Astrocyte of the hippocampus (primary cell): ENCODE data around the gene ANKFY1.

Source experiments
- DNase-seq: peaks from one replicate; pipeline ENCODE4 v3.0.0; 2011; ENCODE audit warnings: low read depth, low spot score

ANKFY1 gene

GRCh38 chr17:4119299-4119698 is 144.5 kb downstream of the ANKFY1 start:
- no peak for DNase-seq

GRCh38 chr17:4118015-4118743 is 145.6 kb downstream of the ANKFY1 start:
- no peak for DNase-seq

DNA sequence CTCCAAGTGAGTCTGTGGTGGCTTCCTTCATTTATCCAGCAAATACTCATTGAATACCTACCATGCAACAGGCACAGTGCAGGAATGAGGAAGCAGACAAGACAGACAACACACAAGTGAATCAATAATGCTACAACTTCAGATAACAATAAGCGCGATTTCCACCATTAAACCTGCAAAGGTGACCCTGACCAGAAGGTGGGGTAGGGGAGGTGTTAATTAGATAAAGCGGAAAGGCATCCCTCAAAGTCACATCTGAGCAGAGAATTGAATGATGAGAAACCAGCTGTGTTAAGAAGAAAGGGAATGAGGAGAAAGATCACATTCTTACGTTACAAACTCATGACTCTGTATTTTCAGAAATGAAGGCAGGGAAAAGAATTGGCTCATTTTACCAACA is 147.3 kb downstream of the ANKFY1 start:
- DNase-seq, result no peak
